PFSK-1 (cell line): ENCODE results near the gene GMPR.

Experiments used
- POLR2AphosphoS5 ChIP-seq: IDR thresholded peaks from 2 replicates; pipeline ENCODE4 v1.6.1; 2012; ENCODE audit warnings: low read depth, mild to moderate bottlenecking, control low read depth, low read length, moderate library complexity
- REST ChIP-seq, 2 experiments: IDR thresholded peaks; 2 replicates each; pipeline versions ENCODE4 v1.6.1 to v1.8.0; 2011 to 2012; ENCODE audit warnings: low read depth in 2 of 2, low read length in 2 of 2, control low read depth in 1 of 2, inconsistent platforms in 1 of 2, mild to moderate bottlenecking in 1 of 2, moderate library complexity in 1 of 2; ENCODE audit not compliant: insufficient read depth in 1 of 2
- TAF1 ChIP-seq: IDR thresholded peaks from 2 replicates; pipeline ENCODE4 v1.6.1; 2012; ENCODE audit warnings: low read length, control low read depth, borderline replicate concordance; ENCODE audit not compliant: insufficient read depth

GRCh38 chr6:16332175-16332542, 93.8 kb downstream of the GMPR start:
- TF ChIP-seq POLR2AphosphoS5: no peak
- no peak for TF ChIP-seq TAF1
- TF ChIP-seq REST (IDR thresholded peaks at IDR 0.05; ENCODE audit: insufficient read depth in 1 of 2, low read depth in 2 of 2, low read length in 2 of 2): no peak
